Measurements from ENCODE around the gene FAM53B. TPM values are rescaled to one million over a fixed set of nuclear protein-coding genes. Genes with fewer than 3 reads are reported as not detected.

The FAM53B gene
- total RNA-seq, 2 donors from 2014 or later = 19.3 to 22.6 TPM

DNA sequence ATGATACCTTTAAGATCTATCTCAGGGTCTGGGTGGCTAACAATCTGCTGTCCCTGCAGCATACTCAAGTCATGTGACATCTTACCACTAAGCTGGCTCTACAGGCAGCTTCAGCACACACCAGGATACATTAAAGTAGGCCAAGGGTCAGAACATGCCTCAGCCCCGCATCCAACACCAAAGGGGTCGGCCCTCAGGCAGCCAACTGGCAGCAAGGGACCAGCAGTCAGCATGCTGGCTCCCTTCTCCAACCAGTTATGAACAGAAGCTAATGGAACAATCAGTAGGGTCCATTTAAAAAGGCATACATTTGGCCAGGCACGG is 37.1 kb downstream of the FAM53B start:
- Histone ChIP-seq H3K27me3 (ENCODE audit: control insufficient read depth, insufficient read depth, low read length, poor library complexity, severe bottlenecking) (no peaks in the 10 kb centered on the region), H3K4me3 (ENCODE audit: low read length) (no peak overlapping the region), H3K27ac (ENCODE audit: low read depth, low read length) (no peak overlapping the region), H3K9ac (ENCODE audit: extremely low read depth, low read length, poor library complexity, severe bottlenecking) (no peak overlapping the region), H3K36me3 (ENCODE audit: control insufficient read depth, insufficient read depth, low read length) (peaks cover 8% of the 10 kb centered on the region), H3K4me1 (ENCODE audit: control insufficient read depth, insufficient read depth, low read length) (no peaks in the 10 kb centered on the region), H3K9me3 (ENCODE audit: control insufficient read depth, low read length) (no peaks in the 10 kb centered on the region)
- TF ChIP-seq CTCF (conservative IDR thresholded peaks at IDR 0.05) = no peak
- no peak overlapping the region for H3K27ac Mint-ChIP-seq
- no peaks in the 10 kb centered on the region for H3K27me3 Mint-ChIP-seq (ENCODE audit: insufficient read depth)
- H3K4me1 Mint-ChIP-seq = peaks cover 16% of the 10 kb centered on the region
- peaks cover 12% of the 10 kb centered on the region for H3K36me3 Mint-ChIP-seq (ENCODE audit: low read depth)
- 88 to 93% methylated on average over 3 of the region's 3 CpGs for WGBS, 2 experiments (ENCODE audit: insufficient coverage in 1 of 2, insufficient read length in 1 of 2)
- no peaks in the 10 kb centered on the region for H3K9me3 Mint-ChIP-seq
- DNase-seq = no peak
- H3K4me3 Mint-ChIP-seq = no peak overlapping the region

DNA sequence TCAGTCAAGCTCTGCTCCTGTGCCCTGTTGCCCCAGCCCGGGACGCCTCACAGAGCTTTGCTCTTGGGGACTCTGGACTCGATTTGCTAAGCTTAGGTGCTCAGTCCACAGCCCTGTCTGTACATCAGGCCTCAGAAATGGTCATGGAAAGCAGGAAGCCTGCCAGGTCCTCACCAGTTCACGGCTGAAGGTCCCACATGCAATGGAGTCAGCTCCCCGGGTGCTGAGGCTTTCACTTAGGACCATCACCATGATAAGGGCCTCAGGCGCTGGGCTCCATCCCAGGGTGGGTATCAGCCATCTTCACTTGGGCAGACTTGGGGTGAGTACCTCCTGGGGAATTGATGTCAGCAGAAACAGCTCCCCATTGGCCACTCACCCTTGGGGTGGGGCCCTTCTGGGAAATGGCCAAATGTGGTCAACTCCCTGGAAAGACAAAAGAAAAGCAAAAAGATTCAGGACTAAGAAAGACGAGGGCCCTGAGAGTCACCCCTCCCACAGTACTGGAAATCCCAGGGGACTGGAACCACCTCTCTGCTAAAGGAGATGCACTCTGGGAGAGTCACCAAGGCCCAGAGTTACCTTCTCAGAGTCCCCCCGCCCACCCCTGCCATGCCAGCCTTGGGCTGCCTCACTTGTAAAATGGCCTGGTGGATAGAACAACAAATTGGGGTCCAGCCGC is 37.6 kb downstream of the FAM53B start:
- no peak for TF ChIP-seq CTCF (conservative IDR thresholded peaks at IDR 0.05)
- no peaks in the 10 kb centered on the region for H3K9me3 ChIP-seq (ENCODE audit: control insufficient read depth, low read length)
- H3K9ac ChIP-seq (ENCODE audit: extremely low read depth, low read length, poor library complexity, severe bottlenecking) = no peak overlapping the region
- H3K27me3 ChIP-seq (ENCODE audit: control insufficient read depth, insufficient read depth, low read length, poor library complexity, severe bottlenecking) = no peaks in the 10 kb centered on the region
- no peaks in the 10 kb centered on the region for H3K4me1 ChIP-seq (ENCODE audit: control insufficient read depth, insufficient read depth, low read length)
- H3K36me3 ChIP-seq (ENCODE audit: control insufficient read depth, insufficient read depth, low read length) = peaks cover 8% of the 10 kb centered on the region
- H3K4me3 Mint-ChIP-seq = no peak overlapping the region
- peaks cover 16% of the 10 kb centered on the region for H3K4me1 Mint-ChIP-seq
- H3K36me3 Mint-ChIP-seq (ENCODE audit: low read depth) = peaks cover 12% of the 10 kb centered on the region
- DNase-seq = no peak
- H3K27ac ChIP-seq (ENCODE audit: low read depth, low read length) = no peak overlapping the region
- WGBS, 2 experiments (ENCODE audit: insufficient coverage in 1 of 2, insufficient read length in 1 of 2) = 94 to 96% methylated on average over 8 to 9 of the region's 9 CpGs
- peak overlapping the region; percentile 55 for H3K27ac Mint-ChIP-seq
- no peaks in the 10 kb centered on the region for H3K27me3 Mint-ChIP-seq (ENCODE audit: insufficient read depth)
- H3K9me3 Mint-ChIP-seq = no peaks in the 10 kb centered on the region
- no peak overlapping the region for H3K4me3 ChIP-seq (ENCODE audit: low read length)

- Mint-ChIP-seq H3K27ac (peak overlapping the region; percentile 55), H3K36me3 (ENCODE audit: low read depth) (peaks cover 12% of the 10 kb centered on the region), H3K27me3 (ENCODE audit: insufficient read depth) (no peaks in the 10 kb centered on the region), H3K4me3 (no peak overlapping the region), H3K4me1 (peaks cover 16% of the 10 kb centered on the region), H3K9me3 (no peaks in the 10 kb centered on the region)
- Histone ChIP-seq H3K4me1 (ENCODE audit: control insufficient read depth, insufficient read depth, low read length) (no peaks in the 10 kb centered on the region), H3K36me3 (ENCODE audit: control insufficient read depth, insufficient read depth, low read length) (peaks cover 8% of the 10 kb centered on the region), H3K9ac (ENCODE audit: extremely low read depth, low read length, poor library complexity, severe bottlenecking) (no peak overlapping the region), H3K4me3 (ENCODE audit: low read length) (no peak overlapping the region), H3K27ac (ENCODE audit: low read depth, low read length) (no peak overlapping the region), H3K9me3 (ENCODE audit: control insufficient read depth, low read length) (no peaks in the 10 kb centered on the region), H3K27me3 (ENCODE audit: control insufficient read depth, insufficient read depth, low read length, poor library complexity, severe bottlenecking) (no peaks in the 10 kb centered on the region)
- no peak for DNase-seq
- no peak for TF ChIP-seq CTCF (conservative IDR thresholded peaks at IDR 0.05)
- WGBS, 2 experiments (ENCODE audit: insufficient coverage in 1 of 2, insufficient read length in 1 of 2) = 92 to 93% methylated on average over 6 to 12 of the region's 12 CpGs
Measured at GRCh38 chr10:124705817-124706461, 38.2 kb downstream of the FAM53B start.
